Thyroid gland (tissue), 4 donors: Measurements from ENCODE around the gene QPCT.

Source experiments
- POLR2A ChIP-seq, 2 donors: fragments of 450-650 bp; IDR thresholded peaks; one replicate each; pipeline ENCODE4 v1.6.1; 2017; ENCODE audit warnings: antibody characterized with exemption in 2 of 2, mild to moderate bottlenecking in 2 of 2, moderate library complexity in 1 of 2
- TF ChIP-seq, protein P1 (sequence below), 6 experiments: fragments of 200-600 bp in 3 of 6; fragments of 450-650 bp in 3 of 6; sonication (generic) in 3 of 6; IDR thresholded peaks; one replicate each; pipeline ENCODE4 v1.5.1; 2016 to 2019; ENCODE audit warnings: antibody characterized with exemption in 6 of 6, mild to moderate bottlenecking in 2 of 6, inconsistent platforms in 1 of 6, moderate library complexity in 1 of 6

DNA sequence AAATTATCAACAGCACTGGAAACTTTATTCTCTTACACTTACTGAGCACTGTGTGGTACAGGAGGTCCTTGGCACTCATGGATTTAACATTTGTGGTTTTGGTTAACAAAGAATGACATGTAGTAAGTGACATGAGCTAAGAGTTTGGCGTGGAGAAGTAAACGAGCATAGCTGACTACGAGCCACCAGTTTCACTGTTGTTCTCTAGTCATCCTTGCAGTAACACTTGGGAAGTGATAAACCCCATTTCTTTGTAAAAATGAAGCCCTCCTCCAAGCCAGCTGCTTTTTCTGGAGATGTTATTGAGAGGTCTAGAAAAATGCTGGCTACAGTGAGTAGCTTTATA, 32.7 kb downstream of the QPCT start:
- TF ChIP-seq, protein P1, sequence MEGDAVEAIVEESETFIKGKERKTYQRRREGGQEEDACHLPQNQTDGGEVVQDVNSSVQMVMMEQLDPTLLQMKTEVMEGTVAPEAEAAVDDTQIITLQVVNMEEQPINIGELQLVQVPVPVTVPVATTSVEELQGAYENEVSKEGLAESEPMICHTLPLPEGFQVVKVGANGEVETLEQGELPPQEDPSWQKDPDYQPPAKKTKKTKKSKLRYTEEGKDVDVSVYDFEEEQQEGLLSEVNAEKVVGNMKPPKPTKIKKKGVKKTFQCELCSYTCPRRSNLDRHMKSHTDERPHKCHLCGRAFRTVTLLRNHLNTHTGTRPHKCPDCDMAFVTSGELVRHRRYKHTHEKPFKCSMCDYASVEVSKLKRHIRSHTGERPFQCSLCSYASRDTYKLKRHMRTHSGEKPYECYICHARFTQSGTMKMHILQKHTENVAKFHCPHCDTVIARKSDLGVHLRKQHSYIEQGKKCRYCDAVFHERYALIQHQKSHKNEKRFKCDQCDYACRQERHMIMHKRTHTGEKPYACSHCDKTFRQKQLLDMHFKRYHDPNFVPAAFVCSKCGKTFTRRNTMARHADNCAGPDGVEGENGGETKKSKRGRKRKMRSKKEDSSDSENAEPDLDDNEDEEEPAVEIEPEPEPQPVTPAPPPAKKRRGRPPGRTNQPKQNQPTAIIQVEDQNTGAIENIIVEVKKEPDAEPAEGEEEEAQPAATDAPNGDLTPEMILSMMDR (IDR thresholded peaks at IDR 0.05): no peak
- TF ChIP-seq POLR2A (IDR thresholded peaks at IDR 0.05): no peak
